GM18520 (cell line): Measurements from ENCODE around the gene FLCN.
"Not testable (repeated sequence)": the region's sequence is repeated elsewhere in the genome, so short reads cannot be mapped to it uniquely, and the experiment has no call there.

Experiments used
- ATAC-seq: cut with Tn5 transposase; IDR thresholded peaks from one replicate; pipeline ENCODE4 v1.9.1; 2021; ENCODE audit not compliant: unreplicated experiment

FLCN gene

GRCh38 chr17:17237026-17237799, at the start of gene FLCN:
Gene FLCN, minus strand, starts transcription at chr17:17237168. Its CDS starts 9,031 bp downstream, at chr17:17228137.
- ATAC-seq = peak; percentile 67

- ATAC-seq = no peak
Measured at GRCh38 chr17:17285951-17286350, 49.0 kb upstream of the FLCN start.

GRCh38 chr17:17280613-17281549, 43.9 kb upstream of the FLCN start, which contains the start of gene COPS3:
Gene COPS3, minus strand, starts transcription at chr17:17281246. Its CDS starts 60 bp downstream, at chr17:17281186.
- ATAC-seq = peak; percentile 91

- ATAC-seq = no peak
Measured at GRCh38 chr17:17279316-17279715, 42.3 kb upstream of the FLCN start.

GRCh38 chr17:17277431-17277830, 40.5 kb upstream of the FLCN start:
- ATAC-seq = not testable (repeated sequence)

GRCh38 chr17:17275971-17276370, 39.0 kb upstream of the FLCN start:
- ATAC-seq = no peak

GRCh38 chr17:17269926-17270773, 33.2 kb upstream of the FLCN start:
- no peak for ATAC-seq

- no peak for ATAC-seq
Measured at GRCh38 chr17:17264430-17264829, 27.5 kb upstream of the FLCN start.

GRCh38 chr17:17258998-17259397, 22.0 kb upstream of the FLCN start:
- no peak for ATAC-seq

GRCh38 chr17:17258011-17258410, 21.0 kb upstream of the FLCN start:
- no peak for ATAC-seq

GRCh38 chr17:17256316-17256715, 19.3 kb upstream of the FLCN start:
- no peak for ATAC-seq

- ATAC-seq = not testable (repeated sequence)
Measured at GRCh38 chr17:17255689-17256088, 18.7 kb upstream of the FLCN start.

GRCh38 chr17:17254036-17254435, 17.1 kb upstream of the FLCN start:
- ATAC-seq = no peak

GRCh38 chr17:17253406-17253805, 16.4 kb upstream of the FLCN start:
- no peak for ATAC-seq

- no peak for ATAC-seq
Measured at GRCh38 chr17:17252149-17252661, 15.2 kb upstream of the FLCN start.

- ATAC-seq = no peak
Measured at GRCh38 chr17:17246879-17247278, 9.9 kb upstream of the FLCN start.

GRCh38 chr17:17243163-17243562, 6.2 kb upstream of the FLCN start:
- ATAC-seq = no peak

GRCh38 chr17:17242246-17242645, 5.3 kb upstream of the FLCN start:
- ATAC-seq = no peak

GRCh38 chr17:17241656-17242055, 4.7 kb upstream of the FLCN start:
- ATAC-seq = no peak

- ATAC-seq = no peak
Measured at GRCh38 chr17:17239832-17240231, 2.9 kb upstream of the FLCN start.
